A673 (cell line): ENCODE results near the gene ISM1. TPM values are rescaled to one million over a fixed set of nuclear protein-coding genes. Genes with fewer than 3 reads are reported as not detected.

ENCODE experiments used
- BruUV-seq: library from RNA; stranded (reverse); fragments of 400-500 nt; replicated peaks from 2 replicates; lab custom pipeline; 2021; lab: Mats Ljungman, UMichigan
- CTCF ChIA-PET: fragments of 300-600 bp; sonication (Branson Sonifier 250); formaldehyde crosslinking; loops from one replicate; lab custom pipeline; 2022; ENCODE audit warnings: antibody characterized with exemption; lab: Charles Lee
- POLR2A ChIA-PET: fragments of 300-600 bp; sonication (Branson Sonifier 250); formaldehyde crosslinking; loops from one replicate; lab custom pipeline; 2022; ENCODE audit warnings: antibody characterized with exemption; ENCODE audit not compliant: low non-redundant PET; lab: Charles Lee
- DNase-seq: peaks from one replicate; pipeline ENCODE4 v3.0.0-alpha.2; 2015; ENCODE audit warnings: low spot score
- H3K27ac ChIP-seq: fragments of 200-600 bp; sonication (generic); 2 replicates; pipeline ENCODE4 v1.5.1; 2016; ENCODE audit warnings: mixed run types, low read depth, mild to moderate bottlenecking, mixed read lengths, antibody characterized with exemption, low read length; ENCODE audit not compliant: poor library complexity, severe bottlenecking
- H3K27me3 ChIP-seq: fragments of 200-600 bp; sonication (generic); replicated peaks from 2 replicates; pipeline ENCODE4 v1.6.1; 2017; ENCODE audit warnings: mixed run types, low read depth, mild to moderate bottlenecking, mixed read lengths, antibody characterized with exemption, low read length; ENCODE audit not compliant: insufficient read depth, poor library complexity
- H3K36me3 ChIP-seq: fragments of 200-600 bp; sonication (generic); 2 replicates; pipeline ENCODE4 v1.6.1; 2016; ENCODE audit warnings: mixed run types, mild to moderate bottlenecking, mixed read lengths, antibody characterized with exemption, low read length; ENCODE audit not compliant: insufficient read depth, poor library complexity, severe bottlenecking
- H3K4me1 ChIP-seq: fragments of 200-600 bp; sonication (generic); 2 replicates; pipeline ENCODE4 v1.6.1; 2017; ENCODE audit warnings: mixed run types, mild to moderate bottlenecking, mixed read lengths, antibody characterized with exemption, low read length; ENCODE audit not compliant: insufficient read depth, poor library complexity, severe bottlenecking
- H3K4me3 ChIP-seq: fragments of 200-600 bp; sonication (generic); 2 replicates; pipeline ENCODE4 v1.5.1; 2016; ENCODE audit warnings: low read depth, mixed run types, mild to moderate bottlenecking, mixed read lengths, low read length; ENCODE audit not compliant: poor library complexity, severe bottlenecking
- H3K9me3 ChIP-seq: fragments of 200-600 bp; sonication (generic); 2 replicates; pipeline ENCODE4 v1.6.1; 2016; ENCODE audit warnings: mixed run types, low read depth, mild to moderate bottlenecking, mixed read lengths, antibody characterized with exemption, low read length; ENCODE audit not compliant: poor library complexity, severe bottlenecking
- EZH2 ChIP-seq: fragments of 200-600 bp; sonication (generic); IDR thresholded peaks from 2 replicates; pipeline ENCODE4 v1.6.1; 2017; ENCODE audit warnings: borderline replicate concordance, low read depth, mild to moderate bottlenecking, mixed read lengths, antibody characterized with exemption, low read length; ENCODE audit not compliant: poor library complexity, severe bottlenecking
- intact Hi-C: fragments of 100-400 bp; cut with micrococcal nuclease; formaldehyde crosslinking; loops from one replicate; pipeline ENCODE4 v1.10.0; 2022; ENCODE audit not compliant: unreplicated experiment
- total RNA-seq: library from RNA; stranded (reverse); gene quantifications from 2 replicates; pipeline ENCODE4 v1.2.3, GENCODE V29; 2021
- TF ChIP-seq, protein P1 (sequence below): fragments of 300-800, 200-600 bp; sonication (generic); conservative IDR thresholded peaks from 2 replicates; pipeline ENCODE4 v1.5.1; 2017; ENCODE audit warnings: low read depth, mild to moderate bottlenecking, antibody characterized with exemption, low read length, moderate library complexity, mixed read lengths

The ISM1 gene
- total RNA-seq, 1 experiment from 2014 or later: 0.11 TPM

DNA sequence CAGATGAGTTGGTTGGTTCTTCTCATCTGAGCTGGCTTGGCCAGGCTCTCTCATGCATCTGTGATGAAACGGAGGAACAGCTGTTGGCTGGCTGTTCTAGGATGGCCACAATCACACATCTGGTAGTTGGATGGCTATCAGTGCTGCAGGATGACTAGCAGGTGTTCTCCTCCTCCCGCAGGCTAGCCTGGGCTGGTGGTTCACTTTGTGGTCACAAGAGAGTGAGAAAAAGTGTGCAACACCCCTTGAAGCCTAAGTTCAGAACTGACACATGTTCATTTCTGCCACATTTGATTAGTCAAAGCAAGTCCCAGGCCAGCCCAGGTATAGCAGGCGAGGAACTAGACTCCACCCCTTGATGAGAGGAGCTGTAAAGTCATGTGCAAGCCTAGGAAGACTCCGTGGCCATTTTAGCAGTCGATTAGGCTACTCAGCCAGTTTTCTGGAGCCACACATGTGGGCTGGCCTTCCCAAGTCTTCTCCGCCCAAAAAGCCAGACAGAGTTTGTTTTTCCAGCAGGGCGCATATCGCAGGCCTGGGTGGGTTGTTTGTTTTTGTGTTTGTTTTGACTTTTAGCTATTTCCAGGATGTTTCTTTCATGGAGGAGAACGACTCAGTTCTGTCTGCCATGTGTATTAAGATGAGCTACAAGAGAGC lies 120.8 kb downstream of the ISM1 start:
- CTCF ChIA-PET: no interaction called here
- TF ChIP-seq EZH2: no peak
- TF ChIP-seq, protein P1, sequence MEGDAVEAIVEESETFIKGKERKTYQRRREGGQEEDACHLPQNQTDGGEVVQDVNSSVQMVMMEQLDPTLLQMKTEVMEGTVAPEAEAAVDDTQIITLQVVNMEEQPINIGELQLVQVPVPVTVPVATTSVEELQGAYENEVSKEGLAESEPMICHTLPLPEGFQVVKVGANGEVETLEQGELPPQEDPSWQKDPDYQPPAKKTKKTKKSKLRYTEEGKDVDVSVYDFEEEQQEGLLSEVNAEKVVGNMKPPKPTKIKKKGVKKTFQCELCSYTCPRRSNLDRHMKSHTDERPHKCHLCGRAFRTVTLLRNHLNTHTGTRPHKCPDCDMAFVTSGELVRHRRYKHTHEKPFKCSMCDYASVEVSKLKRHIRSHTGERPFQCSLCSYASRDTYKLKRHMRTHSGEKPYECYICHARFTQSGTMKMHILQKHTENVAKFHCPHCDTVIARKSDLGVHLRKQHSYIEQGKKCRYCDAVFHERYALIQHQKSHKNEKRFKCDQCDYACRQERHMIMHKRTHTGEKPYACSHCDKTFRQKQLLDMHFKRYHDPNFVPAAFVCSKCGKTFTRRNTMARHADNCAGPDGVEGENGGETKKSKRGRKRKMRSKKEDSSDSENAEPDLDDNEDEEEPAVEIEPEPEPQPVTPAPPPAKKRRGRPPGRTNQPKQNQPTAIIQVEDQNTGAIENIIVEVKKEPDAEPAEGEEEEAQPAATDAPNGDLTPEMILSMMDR: no peak

DNA sequence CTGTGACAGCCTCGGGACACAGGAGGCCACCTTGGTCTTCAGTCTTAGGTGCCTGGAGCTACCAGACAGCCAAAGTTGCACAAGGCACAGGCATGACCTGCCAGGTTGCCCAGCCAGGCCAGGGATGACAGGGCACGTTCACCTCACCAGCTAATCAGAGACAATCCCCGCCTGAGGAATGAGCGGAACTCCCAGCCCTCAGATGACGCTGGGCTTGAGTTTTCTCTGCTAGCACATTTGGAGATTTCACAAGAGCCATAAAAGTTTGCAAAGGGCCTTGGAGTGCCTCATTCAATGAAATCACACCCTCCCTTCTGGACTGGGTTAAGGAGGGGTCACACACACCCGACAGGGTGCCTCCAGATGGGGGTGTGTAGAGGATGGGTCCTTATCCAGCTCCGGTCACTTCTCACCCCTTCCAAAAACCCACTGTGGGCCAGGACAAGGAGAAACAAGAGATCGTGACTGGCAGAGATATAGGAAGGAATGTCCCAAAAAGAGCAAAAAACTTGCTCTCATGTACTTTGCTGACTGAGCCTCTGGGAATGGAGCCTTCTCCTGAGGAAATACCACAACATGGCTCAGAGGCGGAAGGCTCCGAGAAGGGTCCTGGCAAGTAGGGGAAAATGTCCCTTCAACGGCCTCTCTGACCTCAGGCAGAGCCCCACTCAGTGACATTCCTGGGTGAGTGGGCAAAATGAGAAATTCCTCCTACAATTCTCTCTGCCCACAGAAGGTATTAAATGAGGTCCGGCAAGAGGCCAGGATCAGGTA lies 121.6 kb downstream of the ISM1 start:
- Histone ChIP-seq H3K4me1 (no peaks in the 10 kb centered on the region), H3K36me3 (no peaks in the 10 kb centered on the region), H3K27ac (no peak overlapping the region), H3K9me3 (no peaks in the 10 kb centered on the region), H3K27me3 (no peaks in the 10 kb centered on the region), H3K4me3 (no peak overlapping the region)
- no peak for TF ChIP-seq EZH2
- TF ChIP-seq, protein P1: no peak
- DNase-seq: no peak
- POLR2A ChIA-PET: no interaction called here
- CTCF ChIA-PET: no interaction called here
- BruUV-seq: no TSS peak
- intact Hi-C loops: no loop called here

More for the DNA sequence above, 120.8 kb downstream of the ISM1 start:
- Histone ChIP-seq H3K27ac (no peak overlapping the region), H3K9me3 (no peaks in the 10 kb centered on the region), H3K4me1 (no peaks in the 10 kb centered on the region), H3K36me3 (no peaks in the 10 kb centered on the region), H3K4me3 (no peak overlapping the region), H3K27me3 (no peaks in the 10 kb centered on the region)
- BruUV-seq: no TSS peak
- POLR2A ChIA-PET: no interaction called here
- intact Hi-C loops: no loop called here
- no peak for DNase-seq

DNA sequence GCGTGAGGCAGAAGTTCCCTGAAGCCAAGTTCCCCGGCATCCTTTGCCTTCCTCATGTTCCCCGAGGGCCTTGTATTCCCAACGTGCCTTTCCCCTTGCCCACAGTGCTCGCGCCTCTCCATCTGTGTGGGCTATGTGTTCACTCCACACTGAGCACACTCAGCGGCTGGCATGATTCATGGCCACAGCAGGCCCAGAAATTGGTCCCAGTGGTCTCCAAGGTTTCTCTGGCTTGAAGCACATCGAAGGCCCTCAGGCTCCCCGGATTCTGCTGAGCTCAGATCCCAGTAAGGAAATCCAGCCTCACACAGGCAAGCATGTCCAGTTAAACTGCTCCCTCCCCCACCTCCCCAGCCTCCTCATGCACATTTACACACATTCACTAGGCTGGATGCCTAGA lies 123.6 kb downstream of the ISM1 start:
- no peaks in the 10 kb centered on the region for H3K4me1 ChIP-seq
- H3K9me3 ChIP-seq: no peaks in the 10 kb centered on the region
- no peaks in the 10 kb centered on the region for H3K36me3 ChIP-seq
- no peak for DNase-seq
- no TSS peak for BruUV-seq
- no peaks in the 10 kb centered on the region for H3K27me3 ChIP-seq
- ChIA-PET POLR2A (no interaction called here), CTCF (no interaction called here)
- H3K4me3 ChIP-seq: no peak overlapping the region
- no peak for TF ChIP-seq EZH2
- TF ChIP-seq, protein P1: no peak
- no peak overlapping the region for H3K27ac ChIP-seq
- intact Hi-C loops: no loop called here
